ENCODE data around the gene ZNF565.
A peak's percentile ranks its signal among the peaks of the same experiment; 100 is the strongest.

ZNF565 gene

GRCh38 chr19:36214386-36215275, at the start of gene ZNF565, which contains the start of gene ZNF146:
Gene ZNF565 (minus strand): TSS chr19:36214665. CDS start chr19:36201985, 12,680 bp downstream.
Gene ZNF146 (plus strand): TSS chr19:36215106. CDS start chr19:36236441, 21,335 bp downstream.
- peak; percentile 96 for DNase-seq (ENCODE audit: low read depth)
- peak within 1 kb of the TSS; percentile 99 for H3K4me3 ChIP-seq (ENCODE audit: low read depth, low read length)
- TF ChIP-seq, protein P1, sequence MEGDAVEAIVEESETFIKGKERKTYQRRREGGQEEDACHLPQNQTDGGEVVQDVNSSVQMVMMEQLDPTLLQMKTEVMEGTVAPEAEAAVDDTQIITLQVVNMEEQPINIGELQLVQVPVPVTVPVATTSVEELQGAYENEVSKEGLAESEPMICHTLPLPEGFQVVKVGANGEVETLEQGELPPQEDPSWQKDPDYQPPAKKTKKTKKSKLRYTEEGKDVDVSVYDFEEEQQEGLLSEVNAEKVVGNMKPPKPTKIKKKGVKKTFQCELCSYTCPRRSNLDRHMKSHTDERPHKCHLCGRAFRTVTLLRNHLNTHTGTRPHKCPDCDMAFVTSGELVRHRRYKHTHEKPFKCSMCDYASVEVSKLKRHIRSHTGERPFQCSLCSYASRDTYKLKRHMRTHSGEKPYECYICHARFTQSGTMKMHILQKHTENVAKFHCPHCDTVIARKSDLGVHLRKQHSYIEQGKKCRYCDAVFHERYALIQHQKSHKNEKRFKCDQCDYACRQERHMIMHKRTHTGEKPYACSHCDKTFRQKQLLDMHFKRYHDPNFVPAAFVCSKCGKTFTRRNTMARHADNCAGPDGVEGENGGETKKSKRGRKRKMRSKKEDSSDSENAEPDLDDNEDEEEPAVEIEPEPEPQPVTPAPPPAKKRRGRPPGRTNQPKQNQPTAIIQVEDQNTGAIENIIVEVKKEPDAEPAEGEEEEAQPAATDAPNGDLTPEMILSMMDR (IDR thresholded peaks at IDR 0.05; ENCODE audit: low read depth, low read length) = no peak
- TF ChIP-seq, protein P2, sequence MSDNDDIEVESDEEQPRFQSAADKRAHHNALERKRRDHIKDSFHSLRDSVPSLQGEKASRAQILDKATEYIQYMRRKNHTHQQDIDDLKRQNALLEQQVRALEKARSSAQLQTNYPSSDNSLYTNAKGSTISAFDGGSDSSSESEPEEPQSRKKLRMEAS (IDR thresholded peaks at IDR 0.05; ENCODE audit: low read depth, low read length) = peak; percentile 92
- peak; percentile 94 for TF ChIP-seq MYC (IDR thresholded peaks at IDR 0.05; ENCODE audit: low read depth, low read length)
- TF ChIP-seq POLR2A (IDR thresholded peaks at IDR 0.05; ENCODE audit: extremely low read depth, insufficient read length) = peak; percentile 85

- no peak overlapping the region for H3K4me3 ChIP-seq (ENCODE audit: low read depth, low read length)
- DNase-seq (ENCODE audit: low read depth) = no peak
- TF ChIP-seq, protein P2 (IDR thresholded peaks at IDR 0.05; ENCODE audit: low read depth, low read length) = no peak
- TF ChIP-seq POLR2A (IDR thresholded peaks at IDR 0.05; ENCODE audit: extremely low read depth, insufficient read length) = no peak
- TF ChIP-seq, protein P1 (IDR thresholded peaks at IDR 0.05; ENCODE audit: low read depth, low read length) = no peak
- TF ChIP-seq MYC (IDR thresholded peaks at IDR 0.05; ENCODE audit: low read depth, low read length) = no peak
Observed at GRCh38 chr19:36259211-36259610, 44.7 kb upstream of the ZNF565 start.

DNA sequence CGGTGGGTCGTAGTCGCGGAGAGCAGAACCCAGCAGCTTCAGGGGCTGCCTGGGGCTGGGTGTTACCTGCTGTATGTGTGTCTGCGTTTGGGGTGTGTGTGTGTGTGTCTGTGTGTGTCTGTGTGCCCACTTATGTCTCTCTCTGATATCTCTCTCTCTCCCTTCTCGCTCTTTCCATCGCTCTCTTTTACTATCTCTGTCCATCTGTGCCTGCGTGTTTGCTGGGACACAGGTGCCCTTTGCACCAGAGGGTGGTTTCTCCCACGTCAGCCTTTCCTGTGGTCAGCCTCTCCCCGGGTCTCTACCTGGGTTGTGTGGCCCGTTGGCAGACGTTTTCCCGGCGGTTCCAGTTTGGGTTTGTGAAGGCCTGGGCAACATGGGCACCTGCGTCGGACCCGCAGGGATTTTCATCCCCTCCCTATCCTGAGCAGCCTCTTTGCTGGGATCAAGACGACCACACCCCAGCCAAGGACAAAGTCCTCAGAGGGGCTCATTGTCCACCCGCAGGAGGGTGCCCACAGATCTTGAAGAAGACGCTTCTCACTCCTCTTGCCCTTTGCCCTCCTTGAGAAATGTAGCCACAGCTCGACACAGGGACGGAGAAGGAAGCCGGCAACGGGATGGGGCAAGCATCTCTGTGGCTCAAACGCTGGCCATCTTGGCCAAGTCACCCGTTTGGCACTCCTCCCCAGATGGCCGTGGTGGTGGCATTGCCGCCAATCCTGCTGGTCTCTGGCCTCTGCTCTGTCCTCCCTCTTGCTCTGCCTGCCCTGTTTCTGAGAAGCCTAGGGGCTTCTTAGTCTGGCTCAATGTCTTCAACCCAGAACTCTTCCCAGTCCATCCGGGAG, 43.8 kb upstream of the ZNF565 start:
- DNase-seq (ENCODE audit: low read depth) = no peak
- TF ChIP-seq POLR2A (IDR thresholded peaks at IDR 0.05; ENCODE audit: extremely low read depth, insufficient read length) = no peak
- TF ChIP-seq, protein P2 (IDR thresholded peaks at IDR 0.05; ENCODE audit: low read depth, low read length) = no peak
- TF ChIP-seq MYC (IDR thresholded peaks at IDR 0.05; ENCODE audit: low read depth, low read length) = no peak
- TF ChIP-seq, protein P1 (IDR thresholded peaks at IDR 0.05; ENCODE audit: low read depth, low read length) = no peak
- H3K4me3 ChIP-seq (ENCODE audit: low read depth, low read length) = no peak overlapping the region

GRCh38 chr19:36257520-36257876, 43.0 kb upstream of the ZNF565 start:
- DNase-seq (ENCODE audit: low read depth) = no peak
- no peak overlapping the region for H3K4me3 ChIP-seq (ENCODE audit: low read depth, low read length)

More at GRCh38 chr19:36257520-36257876, 43.0 kb upstream of the ZNF565 start:
- no peak for TF ChIP-seq MYC (IDR thresholded peaks at IDR 0.05; ENCODE audit: low read depth, low read length)
- TF ChIP-seq, protein P2 (IDR thresholded peaks at IDR 0.05; ENCODE audit: low read depth, low read length) = no peak
- no peak for TF ChIP-seq POLR2A (IDR thresholded peaks at IDR 0.05; ENCODE audit: extremely low read depth, insufficient read length)
- TF ChIP-seq, protein P1 (IDR thresholded peaks at IDR 0.05; ENCODE audit: low read depth, low read length) = no peak

All from NB4 (cell line).